Endothelial cell of umbilical vein (primary cell): Measurements from ENCODE around the gene DOC2B.

Experiments
- FOS ChIP-seq: IDR thresholded peaks from 2 replicates; pipeline ENCODE4 v1.6.1; 2011; ENCODE audit warnings: mild to moderate bottlenecking, low read length, moderate library complexity, borderline replicate concordance; ENCODE audit not compliant: insufficient read depth
- POLR2A ChIP-seq: IDR thresholded peaks from 2 replicates; pipeline ENCODE4 v1.6.1; 2012; ENCODE audit warnings: low read depth, mild to moderate bottlenecking, control low read depth, low read length

- TF ChIP-seq FOS (no peak), POLR2A (no peak)
Observed at GRCh38 chr17:206941-207560, 25.6 kb upstream of the DOC2B start.
